ENCODE data around the gene ZSWIM6. TPM values are rescaled to one million over a fixed set of nuclear protein-coding genes. Genes with fewer than 3 reads are reported as not detected.

Gene ZSWIM6
- total and polyA plus RNA-seq, 2 of the 4 experiments (the other 2 are of a cell fraction) = 10.8 to 14.1 TPM

DNA sequence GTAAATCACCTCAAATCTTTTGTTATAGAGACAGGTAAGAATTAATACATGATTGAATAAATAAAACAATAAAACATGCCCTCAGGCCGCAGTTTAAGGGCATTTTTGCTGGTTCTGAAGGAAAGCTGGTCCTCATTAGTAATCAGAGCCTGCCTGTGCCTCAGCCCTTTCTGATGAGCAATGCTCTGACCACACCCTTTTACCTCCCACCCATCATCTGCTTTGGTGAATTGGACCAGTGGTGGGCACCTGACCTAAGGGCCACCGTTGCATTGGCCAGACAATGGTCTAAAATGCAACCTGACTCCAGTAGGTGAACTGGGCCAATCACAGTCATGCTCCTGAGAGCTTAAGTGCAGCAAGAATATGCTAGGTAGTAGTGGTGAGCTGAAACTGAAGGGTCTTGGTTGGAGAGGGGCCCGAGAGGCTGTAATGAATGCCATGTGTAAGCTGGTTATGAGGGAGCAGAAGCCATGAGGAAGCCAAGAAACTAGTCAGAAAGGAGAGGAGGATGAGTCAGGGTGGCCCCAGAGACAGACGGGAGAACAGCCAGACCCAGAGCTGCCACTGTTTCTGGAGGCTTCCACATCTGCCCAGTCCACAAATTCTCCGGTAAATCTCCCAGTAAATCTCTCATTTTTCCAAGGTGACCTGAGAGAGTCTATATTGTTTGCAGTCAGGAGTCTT is 45.5 kb upstream of the ZSWIM6 start:
- peak overlapping the region; percentile 43 for H2AK5ac ChIP-seq (ENCODE audit: low read depth, low read length)
- ChIA-PET CTCF (interaction anchor here (0.5 kb wide), 1 partner anchor 1038 kb away, joined by 3 read pairs; no protein-coding TSS in a partner anchor), POLR2A (ENCODE audit: unreplicated experiment) (no interaction called here)
- dilution Hi-C loops (cut with HindIII; ENCODE audit: low sequenced_read_pairs, unreplicated experiment) (no loop called here), in situ Hi-C loops (cut with MboI; ENCODE audit: low sequenced_read_pairs) (no loop called here), intact Hi-C loops (cut with micrococcal nuclease) (no loop called here)
- peak overlapping the region; percentile 38; the same call in 1 of the 2 replicates for H2BK120ac ChIP-seq (ENCODE audit: low read depth, low read length)
- no peak overlapping the region for H3K56ac ChIP-seq (ENCODE audit: extremely low read depth, insufficient read depth, low read length)
- H3K4ac ChIP-seq (ENCODE audit: low read depth, low read length) = peak overlapping the region; percentile 4; the same call in 1 of the 2 replicates
- no peak overlapping the region for H4K91ac ChIP-seq (ENCODE audit: insufficient read depth, low read depth, low read length)
- H3K27me3 ChIP-seq (ENCODE audit: control insufficient read depth, insufficient read depth, low read length) = no peaks in the 10 kb centered on the region
- no peaks in the 10 kb centered on the region for H4K20me1 ChIP-seq (ENCODE audit: insufficient read depth, low read length)
- 0 out of 2 replicates have a peak, but pooled peaks cover 2% of the 10 kb centered on the region for H3K9me3 ChIP-seq (ENCODE audit: control insufficient read depth, insufficient read depth, low read length)
- H3K4me1 ChIP-seq (ENCODE audit: control insufficient read depth, insufficient read depth, low read length) = peaks cover 17% of the 10 kb centered on the region
- ATAC-seq (ENCODE audit: low read depth) (peak; percentile 60), DNase-seq (peak; percentile 68)
- H3K9ac ChIP-seq (ENCODE audit: low read depth, low read length) = no peak overlapping the region
- peaks cover 0 to 4% of the 10 kb centered on the region in 2 experiments; a peak in 1 of 4 replicates for H3K79me1 ChIP-seq (ENCODE audit: low read depth in 1 of 2, low read length in 2 of 2)
- H3K4me2 ChIP-seq (ENCODE audit: low read depth, low read length) = no peak overlapping the region
- peak overlapping the region; percentile 14; the same call in 1 of the 2 replicates for H3K27ac ChIP-seq (ENCODE audit: insufficient read depth, low read length)
- no peaks in the 10 kb centered on the region for H3K36me3 ChIP-seq (ENCODE audit: control insufficient read depth, insufficient read depth, low read length)
- no peak overlapping the region for H2BK15ac ChIP-seq (ENCODE audit: low read depth, low read length)
- H3K9me1 ChIP-seq (ENCODE audit: insufficient read depth, low read length) = peaks cover 20% of the 10 kb centered on the region
- H2BK20ac ChIP-seq (ENCODE audit: low read depth, low read length) = peak overlapping the region; percentile 49; the same call in 1 of the 2 replicates
- H2AFZ ChIP-seq (replicated peaks; ENCODE audit: low read length, poor library complexity) = peak overlapping the region; percentile 69
- peak overlapping the region; percentile 88 for H2AK9ac ChIP-seq (replicated peaks; ENCODE audit: low read depth, low read length, poor library complexity)
- no peak for TF ChIP-seq SMC3 (IDR thresholded peaks at IDR 0.05; ENCODE audit: low read depth, low read length)
- no peak for TF ChIP-seq NFE2L2 (IDR thresholded peaks at IDR 0.05; ENCODE audit: low read depth, low read length)
- 0 out of 2 replicates have a peak, but pooled peaks have one; percentile 26 for TF ChIP-seq FOS (IDR thresholded peaks at IDR 0.05; ENCODE audit: low read depth, low read length)
- no peak for TF ChIP-seq RAD21 (IDR thresholded peaks at IDR 0.05; ENCODE audit: low read length)
- no peak for TF ChIP-seq MAFK (IDR thresholded peaks at IDR 0.05; ENCODE audit: low read depth, low read length)
- TF ChIP-seq, protein P1, sequence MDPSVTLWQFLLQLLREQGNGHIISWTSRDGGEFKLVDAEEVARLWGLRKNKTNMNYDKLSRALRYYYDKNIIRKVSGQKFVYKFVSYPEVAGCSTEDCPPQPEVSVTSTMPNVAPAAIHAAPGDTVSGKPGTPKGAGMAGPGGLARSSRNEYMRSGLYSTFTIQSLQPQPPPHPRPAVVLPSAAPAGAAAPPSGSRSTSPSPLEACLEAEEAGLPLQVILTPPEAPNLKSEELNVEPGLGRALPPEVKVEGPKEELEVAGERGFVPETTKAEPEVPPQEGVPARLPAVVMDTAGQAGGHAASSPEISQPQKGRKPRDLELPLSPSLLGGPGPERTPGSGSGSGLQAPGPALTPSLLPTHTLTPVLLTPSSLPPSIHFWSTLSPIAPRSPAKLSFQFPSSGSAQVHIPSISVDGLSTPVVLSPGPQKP (IDR thresholded peaks at IDR 0.05; ENCODE audit: borderline replicate concordance, low read depth, low read length) = no peak
- TF ChIP-seq CHD1 (IDR thresholded peaks at IDR 0.05; ENCODE audit: low read depth, low read length) = no peak
- no peak overlapping the region for H3K23ac ChIP-seq (ENCODE audit: low read depth, low read length)
- no peak overlapping the region for H3K4me3 ChIP-seq (ENCODE audit: insufficient read depth, low read depth, low read length)
- BruUV-seq (replicated peaks) = no TSS peak
- no peak overlapping the region for H4K5ac ChIP-seq (ENCODE audit: low read depth, low read length)
- 0 out of 2 replicates have a peak overlapping the region, but pooled peaks have one; percentile 63 for H3K14ac ChIP-seq (replicated peaks; ENCODE audit: low read depth, low read length)
- H3K18ac ChIP-seq (ENCODE audit: low read depth, low read length) = peak overlapping the region; percentile 5; the same call in 1 of the 2 replicates
- 96% methylated on average over 3 of the region's 5 CpGs; no CpG with 5 or more reads in 1 of the 2 experiments for WGBS, 2 experiments (ENCODE audit: extremely low coverage in 2 of 2, insufficient read length in 1 of 2)
- no peak overlapping the region for H2BK5ac ChIP-seq (ENCODE audit: low read depth, low read length, poor library complexity, severe bottlenecking)
- 0 out of 4 replicates have a peak overlapping the region, but pooled peaks of 1 of the 2 experiments have one; percentile 60 for H4K8ac ChIP-seq (ENCODE audit: low read depth in 2 of 2, low read length in 2 of 2)
